HG03103 (cell line): ENCODE results near the gene ATG4A.
A peak's percentile ranks its signal among the peaks of the same experiment; 100 is the strongest.

Experiments
- ATAC-seq: cut with Tn5 transposase; IDR thresholded peaks from one replicate; pipeline ENCODE4 v1.9.1; 2021; ENCODE audit warnings: low read depth; ENCODE audit not compliant: unreplicated experiment

Gene ATG4A

GRCh38 chrX:108091264-108091877 lies at the start of gene ATG4A, which contains the start of gene PSMD10:
ATG4A (plus strand) TSS chrX:108091778; CDS start chrX:108091827, 49 bp downstream.
PSMD10 (minus strand) TSS chrX:108091542; CDS start chrX:108091520, 22 bp downstream.
- ATAC-seq: peak; percentile 94

DNA sequence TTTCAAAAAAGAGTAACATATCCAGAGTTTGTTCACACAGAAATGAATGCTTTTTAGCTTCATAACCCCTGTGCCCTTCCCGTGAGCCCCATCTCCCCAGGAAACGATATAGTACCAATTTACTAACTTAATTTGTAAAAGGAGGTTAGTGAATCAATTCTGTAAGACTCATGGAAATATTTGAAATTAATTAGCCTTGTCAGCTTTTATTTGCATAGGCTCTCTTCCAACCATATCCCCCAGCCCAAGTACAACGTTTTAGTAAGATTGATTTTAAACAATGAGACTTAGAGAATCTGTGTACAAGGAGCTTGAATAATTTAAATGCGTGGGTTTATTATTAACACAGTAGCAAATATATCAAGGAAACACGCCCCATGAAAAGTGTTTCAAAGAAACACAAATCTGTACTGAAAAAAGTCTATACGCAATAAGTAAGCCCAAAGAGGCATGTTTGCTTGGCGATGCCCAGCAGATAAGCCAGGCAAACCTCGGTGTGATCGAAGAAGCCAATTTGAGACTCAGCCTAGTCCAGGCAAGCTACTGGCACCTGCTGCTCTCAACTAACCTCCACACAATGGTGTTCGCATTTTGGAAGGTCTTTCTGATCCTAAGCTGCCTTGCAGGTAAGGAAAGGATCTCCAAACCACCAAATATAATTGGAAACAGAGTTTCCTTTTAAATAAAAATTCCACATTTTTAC lies 46.9 kb upstream of the ATG4A start, which contains the start of gene VSIG1:
Gene VSIG1 (plus strand): TSS at position 512 of the 703 bp plus-strand sequence. CDS start 66 bp downstream, at position 578.
- ATAC-seq: no peak

DNA sequence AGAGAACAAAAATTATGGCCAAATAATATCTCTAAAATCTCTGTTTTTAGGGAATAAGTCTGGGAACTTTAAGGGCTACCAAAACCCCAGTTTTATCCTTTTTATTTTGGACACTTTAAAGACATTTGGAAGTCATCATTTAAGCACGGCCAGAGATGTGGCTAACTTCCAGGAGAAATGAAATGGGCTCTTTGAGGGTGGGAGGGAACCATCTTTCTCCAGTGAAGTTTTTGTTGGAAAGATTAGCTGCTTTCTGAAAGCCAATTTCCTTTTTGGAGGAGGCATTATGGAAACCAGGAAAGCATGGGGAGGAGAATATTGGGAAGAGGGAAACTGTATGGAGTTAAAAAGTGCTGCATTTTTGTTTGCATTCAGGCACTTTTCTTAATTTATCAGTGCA lies 41.9 kb upstream of the ATG4A start:
- ATAC-seq: no peak

- no peak for ATAC-seq
Observed at GRCh38 chrX:108053218-108053617, 38.4 kb upstream of the ATG4A start.

DNA sequence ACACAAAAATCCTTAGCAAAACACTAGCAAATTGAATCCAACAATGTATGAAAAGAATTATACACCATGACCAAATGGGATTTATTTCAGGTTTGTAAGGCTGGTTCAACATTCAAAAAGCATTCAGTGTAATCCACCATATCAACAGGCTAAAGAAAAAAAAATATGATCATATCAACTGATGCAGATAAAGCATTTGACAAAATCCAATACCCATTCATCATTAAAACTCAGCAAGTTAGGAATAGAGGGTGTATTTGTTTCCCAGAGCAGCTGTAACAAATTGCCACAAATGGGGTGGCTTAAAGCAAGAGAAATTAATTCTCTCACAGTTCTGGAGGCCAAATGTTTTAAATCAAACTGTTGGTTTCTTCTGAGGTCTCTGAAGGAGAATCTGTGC lies 36.0 kb upstream of the ATG4A start:
- no peak for ATAC-seq

- no peak for ATAC-seq
Observed at GRCh38 chrX:108059801-108060200, 31.8 kb upstream of the ATG4A start.

GRCh38 chrX:108064001-108064400 lies 27.6 kb upstream of the ATG4A start:
- no peak for ATAC-seq

GRCh38 chrX:108064613-108065012 lies 27.0 kb upstream of the ATG4A start:
- no peak for ATAC-seq

GRCh38 chrX:108068121-108068520 lies 23.5 kb upstream of the ATG4A start:
- no peak for ATAC-seq

DNA sequence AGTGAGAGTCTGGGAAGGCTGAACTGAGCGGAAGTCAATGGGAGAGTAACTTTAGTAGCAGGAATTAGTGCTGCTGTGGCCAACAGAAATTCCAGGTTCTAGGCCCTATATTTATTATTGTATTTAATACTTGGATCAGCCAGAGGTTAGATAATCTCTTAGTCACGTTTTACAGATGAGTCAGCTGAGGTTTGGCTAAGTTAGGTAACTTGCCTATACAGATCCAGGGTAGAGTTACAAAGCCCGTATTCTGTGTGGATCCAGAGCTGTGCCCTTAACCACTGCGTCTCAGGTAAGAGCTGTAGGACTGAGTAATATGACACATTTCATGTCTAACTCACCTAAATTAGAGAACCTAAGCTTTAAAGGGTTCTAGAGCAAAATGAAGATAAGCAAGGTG lies 20.7 kb upstream of the ATG4A start:
- ATAC-seq: no peak

- ATAC-seq: no peak
Observed at GRCh38 chrX:108071578-108071977, 20.0 kb upstream of the ATG4A start.

GRCh38 chrX:108072746-108073145 lies 18.8 kb upstream of the ATG4A start:
- no peak for ATAC-seq

- no peak for ATAC-seq
Observed at GRCh38 chrX:108081110-108081509, 10.5 kb upstream of the ATG4A start.

- no peak for ATAC-seq
Observed at GRCh38 chrX:108087792-108088191, 3.8 kb upstream of the ATG4A start.

DNA sequence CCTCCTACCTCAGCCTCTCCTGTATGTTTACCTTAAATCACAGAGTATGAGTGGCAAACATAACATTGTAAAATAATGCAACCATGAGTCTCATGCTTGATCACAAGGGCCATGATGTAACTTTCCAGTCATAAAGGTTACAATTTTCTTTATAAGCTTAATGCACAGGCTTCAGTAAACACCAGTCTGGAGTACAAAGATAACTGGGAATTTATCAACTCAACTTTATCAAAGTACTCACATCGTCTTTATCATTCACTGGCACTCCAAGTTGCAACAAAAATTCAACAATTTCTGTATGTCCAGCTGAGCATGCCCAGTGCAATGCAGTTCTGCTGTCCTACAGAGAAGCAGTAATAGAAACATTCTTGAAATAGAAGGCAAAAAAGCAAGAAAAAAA lies 3.1 kb upstream of the ATG4A start:
- ATAC-seq: no peak

- ATAC-seq: peak; percentile 1
Observed at GRCh38 chrX:108090491-108091263, 901 bp upstream of the ATG4A start.

DNA sequence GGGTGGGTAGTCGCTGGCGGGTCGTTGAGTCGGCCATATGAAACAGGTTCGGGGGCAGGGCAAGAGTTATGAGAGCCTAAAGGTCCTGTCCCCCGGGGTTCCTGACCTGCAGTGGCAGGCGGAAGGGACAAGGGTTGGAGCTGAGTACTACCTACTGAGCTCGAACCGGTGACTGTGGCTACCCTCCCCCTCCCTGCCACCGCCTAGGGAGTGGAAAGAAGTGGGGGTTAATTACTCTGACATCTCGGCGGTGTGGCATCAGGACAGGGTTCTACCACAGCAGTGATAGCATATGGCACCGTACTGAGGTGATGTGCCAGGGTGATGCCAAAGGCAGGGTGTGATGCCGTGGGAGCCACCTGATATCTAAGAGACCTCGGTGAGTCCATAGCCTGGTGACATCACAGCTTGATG lies 307 bp downstream of the ATG4A start:
- ATAC-seq: peak; percentile 33

GRCh38 chrX:108097380-108097779 lies 5.8 kb downstream of the ATG4A start:
- ATAC-seq: no peak

GRCh38 chrX:108105473-108105872 lies 13.9 kb downstream of the ATG4A start:
- ATAC-seq: no peak

- ATAC-seq: no peak
Observed at GRCh38 chrX:108114541-108114940, 23.0 kb downstream of the ATG4A start.

- no peak for ATAC-seq
Observed at GRCh38 chrX:108117988-108118387, 26.4 kb downstream of the ATG4A start.
